ENCODE measurements around the gene ENOX2. TPM values are rescaled to one million over a fixed set of nuclear protein-coding genes. Genes with fewer than 3 reads are reported as not detected.
"Not testable (repeated sequence)": the region's sequence is repeated elsewhere in the genome, so short reads cannot be mapped to it uniquely, and the experiment has no call there.

ENOX2 gene
- total RNA-seq, 4 donors from 2014 or later = 1.5 to 10.4 (median 4.6) TPM

DNA sequence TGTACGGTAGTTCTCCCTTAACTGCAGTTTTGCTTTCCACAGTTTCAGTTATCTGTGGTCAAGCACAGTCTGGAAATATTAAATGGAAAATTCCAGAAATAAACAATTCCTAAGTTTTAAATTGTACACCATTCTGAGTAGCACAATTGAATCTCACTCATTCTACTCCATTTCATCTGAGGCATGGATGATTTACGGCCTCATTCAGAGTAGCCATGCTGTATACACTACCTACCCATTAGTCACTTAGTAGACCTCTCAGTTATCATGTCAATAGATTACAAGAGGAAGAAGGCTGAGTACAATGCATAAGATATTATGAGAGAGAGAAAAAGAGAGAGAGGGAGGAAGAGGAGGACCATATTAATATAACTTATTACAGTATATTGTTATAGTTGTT, 77.5 kb downstream of the ENOX2 start:
- Histone ChIP-seq H3K27me3 (no peaks in the 10 kb centered on the region), H3K36me3 (no peaks in the 10 kb centered on the region), H3K4me3 (no peak overlapping the region), H3K27ac (no peak overlapping the region), H3K9me3 (no peaks in the 10 kb centered on the region), H3K4me1 (no peaks in the 10 kb centered on the region)
- no peak for DNase-seq
- intact Hi-C loops (cut with DNase I; ENCODE audit: low total_unique reads) (no loop called here), in situ Hi-C loops (cut with MboI; ENCODE audit: low pct_ligation_motif_present in 1 of 4, low pct_unique_long_range_greater_than_20kb in 1 of 4, low sequenced_read_pairs in 3 of 4) (no loop called here)
- TF ChIP-seq CTCF (IDR thresholded peaks at IDR 0.05) (no peak), POLR2AphosphoS5 (IDR thresholded peaks at IDR 0.05) (no peak), POLR2A (IDR thresholded peaks at IDR 0.05) (no peak), EP300 (IDR thresholded peaks at IDR 0.05; ENCODE audit: low read depth) (no peak)
- WGBS, 2 donors (ENCODE audit: low coverage in 1 of 2) = 93% methylated on average over 2 of the region's 2 CpGs; no CpG with 5 or more reads in 1 of the 2 donors

- 88 to 91% methylated on average over 4 of the region's 4 CpGs for WGBS, 2 donors (ENCODE audit: low coverage in 1 of 2)
- intact Hi-C loops (cut with DNase I; ENCODE audit: low total_unique reads); H3K4me1 ChIP-seq; H3K27ac ChIP-seq; H3K9me3 ChIP-seq; H3K4me3 ChIP-seq; in situ Hi-C loops (cut with MboI; ENCODE audit: low pct_ligation_motif_present in 1 of 4, low pct_unique_long_range_greater_than_20kb in 1 of 4, low sequenced_read_pairs in 3 of 4); H3K27me3 ChIP-seq; DNase-seq; H3K36me3 ChIP-seq: not testable (repeated sequence)
Observed at GRCh38 chrX:130819367-130819766, 83.6 kb downstream of the ENOX2 start.

- DNase-seq; H3K36me3 ChIP-seq; in situ Hi-C loops (cut with MboI; ENCODE audit: low pct_ligation_motif_present in 1 of 4, low pct_unique_long_range_greater_than_20kb in 1 of 4, low sequenced_read_pairs in 3 of 4); H3K4me1 ChIP-seq; H3K27me3 ChIP-seq; H3K4me3 ChIP-seq; intact Hi-C loops (cut with DNase I; ENCODE audit: low total_unique reads); H3K9me3 ChIP-seq; H3K27ac ChIP-seq: not testable (repeated sequence)
- WGBS, 2 donors (ENCODE audit: low coverage in 1 of 2) = 83% methylated on average over 5 of the region's 5 CpGs; no CpG with 5 or more reads in 1 of the 2 donors
Observed at GRCh38 chrX:130813932-130814331, 89.1 kb downstream of the ENOX2 start.

DNA sequence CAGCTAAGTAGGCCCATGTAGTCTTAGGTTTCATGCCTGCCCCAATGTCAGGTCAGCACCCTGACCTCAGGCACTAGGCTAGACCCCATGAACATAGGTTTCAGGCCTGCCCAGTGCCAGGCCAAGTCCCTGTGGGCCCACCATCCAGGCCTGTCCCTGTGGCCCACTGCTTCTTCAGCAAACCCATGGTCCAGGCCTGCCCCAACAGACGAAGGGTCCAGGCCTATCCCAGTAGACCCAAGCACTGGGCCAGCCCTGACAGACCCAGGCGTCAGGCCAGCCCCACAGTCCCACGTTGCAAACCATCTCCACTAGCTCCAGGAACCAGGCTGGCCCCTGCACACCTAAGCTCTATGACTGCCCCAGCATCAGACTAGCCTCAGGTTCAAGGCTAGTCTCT, 92.4 kb downstream of the ENOX2 start:
- H3K4me1 ChIP-seq = no peaks in the 10 kb centered on the region
- no peaks in the 10 kb centered on the region for H3K9me3 ChIP-seq
- no peaks in the 10 kb centered on the region for H3K27me3 ChIP-seq
- intact Hi-C loops (cut with DNase I; ENCODE audit: low total_unique reads) (no loop called here), in situ Hi-C loops (cut with MboI; ENCODE audit: low pct_ligation_motif_present in 1 of 4, low pct_unique_long_range_greater_than_20kb in 1 of 4, low sequenced_read_pairs in 3 of 4) (no loop called here)
- no peaks in the 10 kb centered on the region for H3K36me3 ChIP-seq
- 82% methylated on average over 3 of the region's 3 CpGs; no CpG with 5 or more reads in 1 of the 2 donors for WGBS, 2 donors (ENCODE audit: low coverage in 1 of 2)
- no peak for TF ChIP-seq EP300 (IDR thresholded peaks at IDR 0.05; ENCODE audit: low read depth)
- no peak for TF ChIP-seq POLR2AphosphoS5 (IDR thresholded peaks at IDR 0.05)
- H3K27ac ChIP-seq = no peak overlapping the region
- no peak for DNase-seq
- no peak overlapping the region for H3K4me3 ChIP-seq

DNA sequence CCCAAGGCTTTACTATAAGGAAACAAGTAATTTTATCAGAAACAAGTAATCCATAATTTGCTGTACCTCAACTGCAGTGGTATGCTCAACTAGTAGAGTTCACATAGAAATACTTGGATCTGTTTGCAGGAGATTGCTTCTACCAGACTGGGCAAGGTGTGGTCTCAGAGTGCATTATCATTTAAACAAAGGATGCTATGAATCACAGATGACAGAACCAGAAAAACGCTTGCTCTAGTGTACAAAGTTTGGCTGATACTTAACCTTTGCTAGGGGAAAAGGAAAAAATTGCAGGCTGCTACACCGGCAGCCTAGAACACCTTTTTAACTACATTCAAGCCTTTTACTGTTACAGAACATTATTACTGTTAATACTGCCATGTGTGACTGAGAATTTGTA, 97.1 kb downstream of the ENOX2 start:
- in situ Hi-C loops (cut with MboI; ENCODE audit: low pct_ligation_motif_present in 1 of 4, low pct_unique_long_range_greater_than_20kb in 1 of 4, low sequenced_read_pairs in 3 of 4) (no loop called here), intact Hi-C loops (cut with DNase I; ENCODE audit: low total_unique reads) (no loop called here)
- Histone ChIP-seq H3K4me3 (no peak overlapping the region), H3K36me3 (no peaks in the 10 kb centered on the region), H3K27me3 (no peaks in the 10 kb centered on the region), H3K27ac (no peak overlapping the region), H3K4me1 (no peaks in the 10 kb centered on the region), H3K9me3 (no peaks in the 10 kb centered on the region)
- TF ChIP-seq EP300 (IDR thresholded peaks at IDR 0.05; ENCODE audit: low read depth) (no peak), POLR2AphosphoS5 (IDR thresholded peaks at IDR 0.05) (no peak), CTCF (IDR thresholded peaks at IDR 0.05) (no peak), POLR2A (IDR thresholded peaks at IDR 0.05) (no peak)
- no peak for DNase-seq
- 43 to 61% methylated on average over 1 to 2 of the region's 2 CpGs for WGBS, 2 donors (ENCODE audit: low coverage in 1 of 2)

GRCh38 chrX:130803537-130803936, 99.5 kb downstream of the ENOX2 start:
- H3K27ac ChIP-seq = no peak overlapping the region
- no peak for DNase-seq
- in situ Hi-C loops (cut with MboI; ENCODE audit: low pct_ligation_motif_present in 1 of 4, low pct_unique_long_range_greater_than_20kb in 1 of 4, low sequenced_read_pairs in 3 of 4) (no loop called here), intact Hi-C loops (cut with DNase I; ENCODE audit: low total_unique reads) (no loop called here)
- no peaks in the 10 kb centered on the region for H3K4me1 ChIP-seq
- no peaks in the 10 kb centered on the region for H3K36me3 ChIP-seq
- H3K9me3 ChIP-seq = no peaks in the 10 kb centered on the region
- H3K27me3 ChIP-seq = no peaks in the 10 kb centered on the region
- TF ChIP-seq EP300 (IDR thresholded peaks at IDR 0.05; ENCODE audit: low read depth) = no peak
- TF ChIP-seq POLR2AphosphoS5 (IDR thresholded peaks at IDR 0.05) = no peak
- no peak for TF ChIP-seq CTCF (IDR thresholded peaks at IDR 0.05)
- no peak for TF ChIP-seq POLR2A (IDR thresholded peaks at IDR 0.05)
- H3K4me3 ChIP-seq = no peak overlapping the region
- 69 to 100% methylated on average over 1 of the region's 1 CpG for WGBS, 2 donors (ENCODE audit: low coverage in 1 of 2)
